Skeletal muscle satellite cell (primary cell): ENCODE results near the gene F2.
"Not testable (repeated sequence)": the region's sequence is repeated elsewhere in the genome, so short reads cannot be mapped to it uniquely, and the experiment has no call there.

Source experiments
- H3K27me3 ChIP-seq: 2 replicates; pipeline ENCODE4 v1.7.0; 2013; ENCODE audit warnings: low read length; ENCODE audit not compliant: control insufficient read depth, insufficient read depth
- H3K36me3 ChIP-seq: 2 replicates; pipeline ENCODE4 v1.7.0; 2013; ENCODE audit warnings: mild to moderate bottlenecking, control low read depth, low read length; ENCODE audit not compliant: insufficient read depth
- H3K4me1 ChIP-seq: 2 replicates; pipeline ENCODE4 v1.7.0; 2013; ENCODE audit warnings: low read length; ENCODE audit not compliant: control insufficient read depth, insufficient read depth
- H3K4me2 ChIP-seq: 2 replicates; pipeline ENCODE4 v1.7.0; 2013; ENCODE audit warnings: mild to moderate bottlenecking, low read length
- H3K4me3 ChIP-seq: 2 replicates; pipeline ENCODE4 v1.7.0; 2013; ENCODE audit warnings: low read length
- H3K9ac ChIP-seq: 2 replicates; pipeline ENCODE4 v1.7.0; 2013; ENCODE audit warnings: mild to moderate bottlenecking, low read depth, low read length, moderate library complexity
- H3K9me3 ChIP-seq: replicated peaks from 2 replicates; pipeline ENCODE4 v1.7.0; 2013; ENCODE audit warnings: mild to moderate bottlenecking, control low read depth, low read length

F2 gene

DNA sequence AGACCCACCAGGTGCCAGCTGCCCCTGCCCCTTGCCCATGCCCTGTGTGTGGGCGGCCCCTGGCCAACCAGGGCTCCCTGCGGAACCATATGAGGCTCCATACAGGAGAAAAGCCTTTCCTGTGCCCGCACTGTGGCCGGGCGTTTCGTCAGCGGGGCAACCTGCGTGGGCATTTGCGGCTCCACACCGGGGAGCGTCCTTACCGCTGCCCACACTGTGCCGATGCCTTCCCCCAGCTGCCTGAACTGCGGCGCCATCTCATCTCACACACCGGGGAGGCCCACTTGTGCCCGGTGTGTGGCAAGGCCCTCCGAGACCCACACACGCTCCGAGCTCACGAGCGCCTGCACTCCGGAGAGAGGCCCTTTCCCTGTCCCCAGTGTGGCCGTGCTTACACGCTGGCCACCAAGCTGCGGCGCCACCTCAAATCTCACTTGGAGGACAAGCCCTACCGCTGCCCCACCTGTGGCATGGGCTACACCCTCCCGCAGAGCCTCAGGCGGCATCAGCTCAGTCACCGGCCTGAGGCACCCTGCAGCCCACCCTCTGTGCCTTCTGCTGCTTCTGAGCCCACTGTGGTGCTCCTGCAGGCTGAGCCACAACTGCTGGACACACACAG lies 13.8 kb upstream of the F2 start:
- H3K36me3 ChIP-seq: peaks cover 53% of the 10 kb centered on the region
- H3K4me1 ChIP-seq: peaks cover 6% of the 10 kb centered on the region
- no peak overlapping the region for H3K4me3 ChIP-seq
- H3K4me2 ChIP-seq: no peak overlapping the region
- no peaks in the 10 kb centered on the region for H3K9me3 ChIP-seq
- no peaks in the 10 kb centered on the region for H3K27me3 ChIP-seq
- no peak overlapping the region for H3K9ac ChIP-seq

DNA sequence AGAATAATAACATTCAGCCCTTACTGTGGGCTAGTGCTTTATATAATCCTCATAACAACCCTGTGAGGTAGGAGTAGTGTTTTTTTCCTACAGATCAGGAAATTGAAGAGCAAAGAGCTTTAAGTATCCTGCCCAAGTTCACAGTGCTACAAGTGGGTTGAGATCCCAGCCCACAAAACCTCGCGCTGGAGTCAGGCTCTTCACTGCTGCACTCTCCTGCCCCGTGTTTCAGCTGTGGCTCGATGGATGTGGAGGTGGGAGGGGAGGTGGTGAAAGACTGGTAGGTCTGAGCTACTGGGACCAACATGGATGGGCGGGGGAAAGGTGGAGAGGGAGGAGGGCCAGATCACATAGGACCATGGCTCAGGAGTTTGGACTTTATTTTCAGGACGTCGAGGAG lies 12.1 kb upstream of the F2 start:
- Histone ChIP-seq H3K4me2 (no peak overlapping the region), H3K4me3 (no peak overlapping the region), H3K9ac (no peak overlapping the region), H3K27me3 (no peaks in the 10 kb centered on the region), H3K9me3 (no peaks in the 10 kb centered on the region), H3K4me1 (peaks cover 14% of the 10 kb centered on the region), H3K36me3 (peaks cover 53% of the 10 kb centered on the region)

DNA sequence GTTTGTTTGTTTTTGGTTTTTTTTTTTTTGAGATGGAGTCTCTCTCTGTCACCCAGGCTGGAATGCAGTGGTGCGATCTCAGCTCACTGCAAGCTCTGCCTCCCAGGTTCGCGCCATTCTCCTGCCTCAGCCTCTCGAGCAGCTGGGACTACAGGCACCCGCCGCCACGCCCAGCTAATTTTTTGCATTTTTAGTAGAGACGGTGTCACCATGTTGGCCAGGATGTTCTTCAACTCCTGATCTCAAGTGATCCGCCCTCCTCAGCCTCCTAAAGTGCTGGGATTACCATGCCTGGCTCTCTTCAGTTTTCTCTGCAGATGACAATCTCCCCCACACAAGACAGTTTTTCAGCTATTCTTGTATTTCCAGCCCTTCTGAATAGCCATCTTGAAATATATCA lies 9.7 kb upstream of the F2 start:
- H3K27me3 ChIP-seq, H3K9me3 ChIP-seq, H3K4me3 ChIP-seq, H3K9ac ChIP-seq, H3K4me2 ChIP-seq: not testable (repeated sequence)
- peaks cover 31% of the 10 kb centered on the region for H3K36me3 ChIP-seq
- H3K4me1 ChIP-seq: peaks cover 20% of the 10 kb centered on the region

DNA sequence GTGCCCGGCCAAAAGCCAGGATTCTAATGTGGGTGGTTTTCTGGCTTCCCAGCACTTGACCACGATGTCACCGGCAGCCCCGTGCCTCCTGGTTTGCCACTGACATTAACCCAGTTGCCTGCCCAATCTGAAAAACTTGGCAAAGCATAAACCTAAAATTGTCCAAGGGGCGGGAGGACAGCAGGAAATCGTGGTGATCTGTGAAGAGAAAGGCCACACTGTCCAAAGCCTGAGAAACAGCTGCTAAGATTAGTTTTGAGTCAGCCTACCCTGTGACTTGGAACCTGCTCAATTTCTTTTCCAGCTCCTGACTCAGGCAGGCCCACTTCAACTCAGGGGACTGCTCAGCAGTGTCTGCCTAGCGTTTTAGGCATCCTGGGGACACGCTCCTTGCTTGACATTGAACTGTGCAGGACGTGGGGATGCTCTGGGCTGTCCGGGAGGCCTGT lies 8.2 kb upstream of the F2 start:
- Histone ChIP-seq H3K27me3 (no peaks in the 10 kb centered on the region), H3K9ac (peak overlapping the region; percentile 72), H3K9me3 (no peaks in the 10 kb centered on the region), H3K4me3 (peak overlapping the region; percentile 20), H3K36me3 (peaks cover 16% of the 10 kb centered on the region), H3K4me1 (peaks cover 27% of the 10 kb centered on the region), H3K4me2 (peak overlapping the region; percentile 60)

DNA sequence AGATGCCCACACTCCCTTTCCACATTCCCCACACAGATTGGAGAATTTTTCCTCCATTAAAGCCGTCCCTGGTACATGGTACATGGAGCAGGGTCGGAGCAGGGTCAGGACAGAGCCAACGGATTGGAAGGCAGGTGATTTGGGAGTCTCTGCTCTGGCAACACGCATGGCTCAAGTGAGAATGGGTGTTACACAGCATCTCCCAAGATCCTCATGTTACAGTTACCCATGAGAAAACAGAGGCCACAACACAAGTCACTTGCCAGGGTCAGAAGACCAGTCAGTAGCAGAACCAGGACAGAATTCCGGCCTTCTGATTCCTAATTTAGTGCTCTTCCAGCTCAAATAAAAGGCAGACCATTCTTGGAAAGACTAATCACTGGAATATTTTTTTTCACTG lies 7.7 kb upstream of the F2 start:
- Histone ChIP-seq H3K36me3 (peaks cover 14% of the 10 kb centered on the region), H3K9ac (peak overlapping the region; percentile 72)

DNA sequence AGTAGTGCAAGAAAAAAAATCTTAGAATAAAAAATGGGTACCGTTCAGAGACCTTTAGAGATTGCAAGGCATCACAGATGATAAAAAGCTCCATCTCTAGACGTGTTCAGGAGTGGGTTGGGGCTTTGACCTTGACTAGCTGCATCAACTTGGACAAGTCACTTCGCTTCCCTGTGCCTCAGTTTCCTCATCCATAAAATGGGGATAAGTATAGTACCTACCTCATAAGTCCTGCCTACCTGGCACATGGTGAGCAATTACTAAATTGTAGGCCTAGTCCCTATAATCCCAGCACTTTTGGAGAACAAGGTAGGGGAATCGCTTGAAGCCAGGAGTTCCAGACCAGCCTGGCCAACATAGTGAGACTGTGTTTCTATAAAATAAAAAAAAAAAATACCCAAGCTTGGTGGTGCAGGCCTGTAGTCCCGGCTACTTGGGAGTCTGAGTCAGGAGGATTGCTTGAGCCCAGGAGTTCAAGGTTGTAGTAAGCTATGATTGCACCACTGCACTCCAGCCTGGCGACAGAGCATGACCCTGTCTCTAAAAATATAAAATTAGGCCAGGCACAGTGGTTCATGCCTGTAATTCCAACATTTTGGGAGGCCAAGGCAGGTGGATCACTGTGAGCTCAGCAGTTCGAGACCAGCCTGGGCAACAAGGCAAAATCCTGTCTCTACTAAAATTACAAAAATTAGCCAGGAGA lies 6.0 kb upstream of the F2 start:
- Histone ChIP-seq H3K4me1 (peaks cover 29% of the 10 kb centered on the region), H3K36me3 (peaks cover 4% of the 10 kb centered on the region), H3K9me3 (no peaks in the 10 kb centered on the region), H3K27me3 (no peaks in the 10 kb centered on the region), H3K4me2 (no peak overlapping the region), H3K9ac (no peak overlapping the region), H3K4me3 (no peak overlapping the region)

More for the DNA sequence above, 7.7 kb upstream of the F2 start:
- Histone ChIP-seq H3K4me2 (peak overlapping the region; percentile 60), H3K9me3 (no peaks in the 10 kb centered on the region), H3K4me1 (peaks cover 27% of the 10 kb centered on the region), H3K27me3 (no peaks in the 10 kb centered on the region), H3K4me3 (peak overlapping the region; percentile 20)

DNA sequence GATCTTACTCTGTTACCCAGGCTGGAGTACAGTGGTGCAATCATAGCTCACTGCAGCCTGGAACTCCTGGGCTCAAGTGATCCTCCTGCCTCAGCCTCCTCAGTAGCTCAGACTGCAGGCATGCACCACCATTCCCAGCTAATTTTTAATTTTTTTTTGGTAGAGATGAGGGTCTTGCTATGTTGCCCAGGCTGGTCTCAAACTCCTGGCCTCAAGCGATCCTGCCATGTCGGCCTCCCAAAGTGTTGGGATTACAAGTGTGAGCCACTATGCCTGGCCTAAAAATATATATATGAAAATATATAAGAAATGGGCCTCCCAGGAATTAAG lies 1.2 kb upstream of the F2 start:
- peaks cover 21% of the 10 kb centered on the region for H3K4me1 ChIP-seq
- H3K4me3 ChIP-seq, H3K9me3 ChIP-seq, H3K9ac ChIP-seq, H3K4me2 ChIP-seq, H3K27me3 ChIP-seq, H3K36me3 ChIP-seq: not testable (repeated sequence)

DNA sequence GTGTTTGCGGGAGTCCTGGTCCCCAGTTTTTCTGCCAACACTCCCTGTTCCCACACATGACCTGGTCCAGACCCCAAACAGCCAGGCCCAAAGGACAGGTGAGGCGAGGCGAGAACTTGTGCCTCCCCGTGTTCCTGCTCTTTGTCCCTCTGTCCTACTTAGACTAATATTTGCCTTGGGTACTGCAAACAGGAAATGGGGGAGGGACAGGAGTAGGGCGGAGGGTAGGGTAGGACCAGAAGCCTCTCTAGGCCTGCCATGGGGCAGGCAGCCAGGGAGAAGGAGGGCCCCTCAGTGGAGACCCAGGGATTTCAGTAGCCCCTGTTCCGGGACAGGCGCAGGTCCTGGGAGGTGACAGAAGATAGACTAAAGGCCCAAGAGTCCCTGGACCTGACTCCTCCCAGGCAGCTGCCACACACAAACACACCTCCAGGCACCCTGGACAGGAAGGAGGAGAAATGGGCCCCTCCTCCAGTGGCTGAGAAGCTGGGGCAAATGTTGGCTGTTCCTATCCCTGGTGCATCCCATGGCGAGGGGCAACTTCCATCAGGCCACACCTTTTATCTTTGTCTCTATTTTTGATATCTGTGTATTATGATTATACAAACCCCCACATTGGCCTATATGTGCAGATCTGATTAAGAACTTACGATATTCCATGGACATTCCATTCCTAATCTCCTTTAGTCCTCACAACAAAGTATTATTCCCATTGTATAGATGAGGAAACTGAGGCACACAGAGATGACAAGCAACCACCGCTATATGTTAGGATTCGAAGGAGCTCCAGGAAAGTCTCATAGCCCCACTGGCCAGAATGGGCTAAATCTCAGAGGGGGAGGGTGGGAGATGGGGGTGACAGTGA lies 626 bp upstream of the F2 start:
- Histone ChIP-seq H3K4me1 (peaks cover 21% of the 10 kb centered on the region), H3K9ac (no peak overlapping the region), H3K36me3 (no peaks in the 10 kb centered on the region), H3K4me3 (no peak overlapping the region), H3K27me3 (no peaks in the 10 kb centered on the region), H3K9me3 (no peaks in the 10 kb centered on the region), H3K4me2 (no peak overlapping the region)

DNA sequence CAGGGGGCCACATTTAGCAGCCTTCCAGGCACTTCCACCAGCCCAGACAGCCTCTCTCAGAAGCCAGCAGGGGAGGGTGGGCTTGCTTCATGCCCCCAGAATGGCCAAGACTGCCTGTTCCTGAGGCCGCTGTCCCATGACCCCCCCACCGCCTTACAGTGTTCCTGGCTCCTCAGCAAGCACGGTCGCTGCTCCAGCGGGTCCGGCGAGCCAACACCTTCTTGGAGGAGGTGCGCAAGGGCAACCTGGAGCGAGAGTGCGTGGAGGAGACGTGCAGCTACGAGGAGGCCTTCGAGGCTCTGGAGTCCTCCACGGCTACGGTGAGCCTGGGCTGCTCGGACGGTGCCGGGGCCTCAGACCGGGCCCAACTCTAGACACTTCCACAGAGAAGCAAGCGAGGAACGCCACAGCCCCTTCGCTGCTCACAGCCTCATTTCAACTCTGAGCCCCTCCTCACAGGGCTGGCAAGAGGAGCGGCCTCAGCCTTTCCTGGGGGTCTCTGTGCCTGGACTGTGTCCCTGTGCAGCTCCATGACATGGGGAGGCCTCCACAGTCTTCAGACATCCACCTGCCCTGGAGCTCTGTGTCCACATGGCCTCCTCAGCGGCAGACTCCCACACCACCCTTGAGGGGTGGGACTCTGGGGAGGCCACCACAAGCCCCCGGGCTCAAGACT lies 668 bp downstream of the F2 start:
- no peaks in the 10 kb centered on the region for H3K27me3 ChIP-seq
- no peak overlapping the region for H3K4me3 ChIP-seq
- H3K4me2 ChIP-seq: no peak overlapping the region
- H3K4me1 ChIP-seq: peaks cover 13% of the 10 kb centered on the region
- H3K36me3 ChIP-seq: no peaks in the 10 kb centered on the region
- no peaks in the 10 kb centered on the region for H3K9me3 ChIP-seq
- H3K9ac ChIP-seq: no peak overlapping the region

DNA sequence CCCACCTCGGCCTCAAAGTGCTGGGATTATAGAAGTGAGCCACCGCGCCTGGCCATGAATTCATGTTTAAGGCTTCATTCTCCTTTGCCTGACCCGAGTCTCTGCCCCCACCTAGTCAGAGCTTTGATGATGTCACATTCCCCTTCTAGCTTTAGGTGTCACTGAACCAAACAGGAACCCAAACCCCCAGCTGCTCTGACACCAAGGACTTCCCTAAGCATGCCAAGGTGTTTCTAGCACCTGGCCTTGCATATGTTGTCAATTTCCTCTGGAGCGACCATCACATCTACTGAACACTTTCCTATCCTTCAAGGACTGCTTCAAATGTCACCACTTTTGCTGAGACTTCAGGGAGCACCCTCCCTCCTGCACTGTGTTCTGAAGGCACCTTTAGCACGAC lies 2.3 kb downstream of the F2 start:
- Histone ChIP-seq H3K27me3 (no peaks in the 10 kb centered on the region), H3K9ac (no peak overlapping the region), H3K36me3 (no peaks in the 10 kb centered on the region), H3K4me2 (no peak overlapping the region), H3K9me3 (no peaks in the 10 kb centered on the region), H3K4me3 (no peak overlapping the region), H3K4me1 (peaks cover 8% of the 10 kb centered on the region)

DNA sequence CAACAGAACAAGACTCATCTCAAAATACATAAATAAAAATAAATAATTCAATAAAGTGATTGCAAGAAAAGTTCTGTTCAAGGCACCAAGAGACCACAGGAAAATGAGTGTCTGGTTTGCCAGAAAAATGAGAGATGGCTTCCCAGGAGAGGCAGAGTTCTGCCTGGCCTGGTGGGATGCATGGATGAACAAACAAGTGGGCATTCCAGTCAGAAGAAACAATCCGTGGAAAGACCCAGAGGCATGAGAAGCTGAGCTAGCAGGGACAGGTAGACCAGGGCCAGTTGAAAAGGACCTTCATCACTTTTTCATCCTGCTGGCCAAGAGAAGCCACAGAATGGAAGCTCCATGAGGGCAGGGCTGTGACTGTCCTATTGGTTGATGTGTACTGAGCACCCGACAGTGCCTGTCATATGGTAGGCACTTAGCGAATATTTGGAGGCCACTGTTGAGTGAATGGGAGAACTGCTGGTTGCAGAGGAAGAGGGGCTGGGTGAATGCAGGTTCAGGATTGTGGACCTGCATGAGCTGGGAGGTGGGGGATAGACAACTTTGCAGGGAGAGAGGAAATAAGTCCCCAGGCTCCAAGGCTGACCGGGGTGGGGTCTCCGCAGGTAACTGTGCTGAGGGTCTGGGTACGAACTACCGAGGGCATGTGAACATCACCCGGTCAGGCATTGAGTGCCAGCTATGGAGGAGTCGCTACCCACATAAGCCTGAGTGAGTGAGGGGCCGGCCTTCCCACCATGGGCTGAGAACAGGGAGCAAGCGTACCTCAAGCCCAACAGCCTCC lies 3.7 kb downstream of the F2 start:
- Histone ChIP-seq H3K4me3 (no peak overlapping the region), H3K27me3 (no peaks in the 10 kb centered on the region), H3K9ac (no peak overlapping the region), H3K4me1 (peaks cover 8% of the 10 kb centered on the region), H3K36me3 (no peaks in the 10 kb centered on the region), H3K9me3 (no peaks in the 10 kb centered on the region), H3K4me2 (no peak overlapping the region)
